SK-N-SH (cell line): ENCODE measurements around the gene ULK3.

Experiments
- FOXM1 ChIP-seq: IDR thresholded peaks from 2 replicates; pipeline ENCODE4 v1.4.0; 2012; ENCODE audit warnings: low read depth, mild to moderate bottlenecking
- GABPA ChIP-seq: IDR thresholded peaks from 2 replicates; pipeline ENCODE4 v1.4.0; 2012; ENCODE audit warnings: low read depth, mild to moderate bottlenecking
- GATA2 ChIP-seq: sonication (generic); formaldehyde crosslinking; IDR thresholded peaks from 2 replicates; pipeline ENCODE4 v1.5.0; 2020; ENCODE audit warnings: mild to moderate bottlenecking, missing genetic modification reagents
- JUND ChIP-seq: IDR thresholded peaks from 2 replicates; pipeline ENCODE4 v1.4.0; 2012
- MAX ChIP-seq: IDR thresholded peaks from 2 replicates; pipeline ENCODE4 v1.4.0; 2012; ENCODE audit warnings: low read depth
- MXI1 ChIP-seq: IDR thresholded peaks from 2 replicates; pipeline ENCODE4 v1.6.1; 2012; ENCODE audit warnings: mild to moderate bottlenecking, low read depth, low read length, improper control_type of control experiment
- POLR2AphosphoS5 ChIP-seq: IDR thresholded peaks from 2 replicates; pipeline ENCODE4 v1.6.1; 2012; ENCODE audit warnings: low read depth, low read length
- RCOR1 ChIP-seq: fragments of 150-350 bp; IDR thresholded peaks from 2 replicates; pipeline ENCODE4 v1.6.1; 2017; ENCODE audit warnings: antibody characterized with exemption, low read length
- TAF1 ChIP-seq: IDR thresholded peaks from 2 replicates; pipeline ENCODE4 v1.6.1; 2012; ENCODE audit warnings: low read depth, mild to moderate bottlenecking, low read length, moderate library complexity, borderline replicate concordance
- USF1 ChIP-seq: IDR thresholded peaks from 2 replicates; pipeline ENCODE4 v1.4.0; 2012; ENCODE audit warnings: low read depth, borderline replicate concordance
- USF2 ChIP-seq: fragments of 150-350 bp; IDR thresholded peaks from 2 replicates; pipeline ENCODE4 v1.6.1; 2017; ENCODE audit warnings: antibody characterized with exemption, low read length, low read depth, borderline replicate concordance
- TF ChIP-seq, protein P1 (sequence below): fragments of 200-600 bp; sonication (generic); IDR thresholded peaks from 2 replicates; pipeline ENCODE4 v1.6.1; 2017; ENCODE audit warnings: antibody characterized with exemption, mild to moderate bottlenecking, moderate library complexity

DNA sequence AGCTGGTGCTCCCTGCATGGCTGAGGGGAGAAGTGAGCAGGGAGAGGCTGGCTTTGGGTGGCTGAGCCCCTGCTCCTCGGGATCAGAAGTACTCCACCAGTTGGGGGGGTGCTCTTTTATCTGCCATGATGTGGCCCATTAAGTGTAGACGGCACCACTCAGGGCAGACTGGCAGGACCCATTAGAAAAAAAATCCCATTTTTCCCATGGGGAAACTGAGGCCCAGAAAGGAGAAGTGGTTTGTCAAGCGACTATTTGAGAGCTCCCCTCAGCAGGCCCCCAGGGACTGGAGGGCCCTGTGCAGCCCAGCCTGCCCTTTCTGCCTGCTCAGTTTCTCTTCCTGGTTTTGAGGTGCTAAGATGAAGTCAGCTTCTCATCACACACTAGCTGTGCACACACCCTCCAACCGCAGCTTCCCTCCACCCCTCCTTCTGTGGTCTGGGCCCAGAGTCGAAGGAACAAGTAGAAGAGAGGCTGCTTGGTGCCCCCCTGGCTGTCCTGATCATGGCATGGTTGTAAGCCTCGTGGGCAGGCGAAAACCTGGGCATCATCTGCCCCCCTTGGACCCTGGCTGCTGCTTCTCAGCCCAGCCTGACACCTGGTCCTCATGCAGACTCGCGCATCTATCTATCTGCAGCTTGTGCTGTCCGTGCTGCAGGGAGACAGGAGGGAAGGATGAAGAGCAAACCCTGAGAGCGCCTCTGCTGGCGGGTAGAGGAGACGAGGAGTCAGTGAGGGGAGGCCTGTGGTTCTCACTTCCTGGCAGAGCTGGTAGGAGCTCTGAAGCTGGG lies 55.5 kb downstream of the ULK3 start:
- TF ChIP-seq USF2: no peak
- TF ChIP-seq, protein P1, sequence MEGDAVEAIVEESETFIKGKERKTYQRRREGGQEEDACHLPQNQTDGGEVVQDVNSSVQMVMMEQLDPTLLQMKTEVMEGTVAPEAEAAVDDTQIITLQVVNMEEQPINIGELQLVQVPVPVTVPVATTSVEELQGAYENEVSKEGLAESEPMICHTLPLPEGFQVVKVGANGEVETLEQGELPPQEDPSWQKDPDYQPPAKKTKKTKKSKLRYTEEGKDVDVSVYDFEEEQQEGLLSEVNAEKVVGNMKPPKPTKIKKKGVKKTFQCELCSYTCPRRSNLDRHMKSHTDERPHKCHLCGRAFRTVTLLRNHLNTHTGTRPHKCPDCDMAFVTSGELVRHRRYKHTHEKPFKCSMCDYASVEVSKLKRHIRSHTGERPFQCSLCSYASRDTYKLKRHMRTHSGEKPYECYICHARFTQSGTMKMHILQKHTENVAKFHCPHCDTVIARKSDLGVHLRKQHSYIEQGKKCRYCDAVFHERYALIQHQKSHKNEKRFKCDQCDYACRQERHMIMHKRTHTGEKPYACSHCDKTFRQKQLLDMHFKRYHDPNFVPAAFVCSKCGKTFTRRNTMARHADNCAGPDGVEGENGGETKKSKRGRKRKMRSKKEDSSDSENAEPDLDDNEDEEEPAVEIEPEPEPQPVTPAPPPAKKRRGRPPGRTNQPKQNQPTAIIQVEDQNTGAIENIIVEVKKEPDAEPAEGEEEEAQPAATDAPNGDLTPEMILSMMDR: peak; percentile 55
- peak; percentile 45; the same call in 1 of the 2 replicates for TF ChIP-seq MXI1
- TF ChIP-seq MAX: no peak
- no peak for TF ChIP-seq TAF1
- TF ChIP-seq USF1: no peak
- no peak for TF ChIP-seq RCOR1
- no peak for TF ChIP-seq JUND
- TF ChIP-seq FOXM1: no peak
- TF ChIP-seq POLR2AphosphoS5: no peak
- TF ChIP-seq GATA2: no peak
- TF ChIP-seq GABPA: no peak
